Mesenteric fat pad (tissue), 1 donor: ENCODE measurements around the gene ZNF567. TPM values are rescaled to one million over a fixed set of nuclear protein-coding genes. Genes with fewer than 3 reads are reported as not detected.

Experiments used
- DNase-seq: peaks from one replicate; pipeline ENCODE4 v3.0.0-alpha.2; 2020; ENCODE audit warnings: low spot score
- total RNA-seq: library from RNA; stranded (reverse); fragmentation: NEBNext Ultra II Directional; extraction: Animal tissue kit (Norgen Biotek cat#: 25700); gene quantifications from one replicate; pipeline ENCODE4 v1.2.1, GENCODE V29; 2021
- donor health status: DM: yes; HTN: yes; CAD: no.

ZNF567 gene
- total RNA-seq, 1 donor from 2014 or later, result 5.3 TPM

DNA sequence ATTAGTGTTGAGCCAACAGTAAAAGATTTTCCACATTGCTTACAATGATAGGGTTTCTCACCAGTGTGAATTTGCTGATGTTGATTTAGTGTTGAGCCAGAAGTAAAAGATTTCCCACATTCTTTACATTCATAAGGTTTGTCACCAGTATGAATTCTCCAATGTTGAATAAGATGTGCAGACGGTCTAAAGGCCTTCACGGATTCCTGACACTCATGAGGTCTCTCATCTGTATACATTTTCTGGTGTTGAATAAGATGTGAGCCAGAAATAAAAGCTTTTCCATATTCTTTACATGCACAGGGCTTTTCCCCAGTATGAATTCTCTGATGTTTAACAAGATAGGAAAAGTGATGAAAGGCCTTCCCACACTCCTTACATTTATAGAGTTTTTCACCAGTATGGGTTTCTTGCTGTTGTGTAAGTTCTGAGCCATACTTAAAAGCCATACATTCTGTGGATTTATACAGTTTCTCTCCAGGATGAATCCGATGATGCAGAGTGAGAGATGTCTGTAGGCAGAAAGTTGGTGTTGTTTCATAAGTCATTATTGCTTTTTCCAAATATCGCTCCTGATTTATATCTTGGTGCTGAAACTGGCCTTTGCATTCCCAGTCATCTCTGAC, 62.8 kb downstream of the ZNF567 start:
- DNase-seq, result no peak

Other genes starting within 250 kb of the ZNF567 start
- 12.7 TPM for gene ZNF566, start 198.1 kb upstream of the ZNF567 start, total RNA-seq
- 7.2 TPM for gene ZNF260, start 159.3 kb upstream of the ZNF567 start, total RNA-seq
- gene ZNF529, start 114.3 kb upstream of the ZNF567 start, total RNA-seq, result 7.4 TPM
- 6.0 TPM for gene ZNF382, start 82.3 kb upstream of the ZNF567 start, total RNA-seq
- 5.2 TPM for gene ZNF461, start 20.8 kb upstream of the ZNF567 start, total RNA-seq
- gene ZNF850, start 85.2 kb downstream of the ZNF567 start, total RNA-seq, result 2.1 TPM
- 5.6 TPM for gene ZNF790, start 150.8 kb downstream of the ZNF567 start, total RNA-seq
- gene ZNF345, start 163.3 kb downstream of the ZNF567 start, total RNA-seq, result 3.1 TPM
- 1.8 TPM for gene ZNF829, start 228.7 kb downstream of the ZNF567 start, total RNA-seq
- 9.1 TPM for gene ZNF568, start 228.7 kb downstream of the ZNF567 start, total RNA-seq